NOMO-1 (cell line): ENCODE results near the gene USP47.

Experiments used
- DNase-seq, 2 experiments: peaks; one replicate each; lab custom pipeline; 2025; ENCODE audit not compliant: unreplicated experiment in 2 of 2; lab: John Stamatoyannopoulos, UW

The USP47 gene

DNA sequence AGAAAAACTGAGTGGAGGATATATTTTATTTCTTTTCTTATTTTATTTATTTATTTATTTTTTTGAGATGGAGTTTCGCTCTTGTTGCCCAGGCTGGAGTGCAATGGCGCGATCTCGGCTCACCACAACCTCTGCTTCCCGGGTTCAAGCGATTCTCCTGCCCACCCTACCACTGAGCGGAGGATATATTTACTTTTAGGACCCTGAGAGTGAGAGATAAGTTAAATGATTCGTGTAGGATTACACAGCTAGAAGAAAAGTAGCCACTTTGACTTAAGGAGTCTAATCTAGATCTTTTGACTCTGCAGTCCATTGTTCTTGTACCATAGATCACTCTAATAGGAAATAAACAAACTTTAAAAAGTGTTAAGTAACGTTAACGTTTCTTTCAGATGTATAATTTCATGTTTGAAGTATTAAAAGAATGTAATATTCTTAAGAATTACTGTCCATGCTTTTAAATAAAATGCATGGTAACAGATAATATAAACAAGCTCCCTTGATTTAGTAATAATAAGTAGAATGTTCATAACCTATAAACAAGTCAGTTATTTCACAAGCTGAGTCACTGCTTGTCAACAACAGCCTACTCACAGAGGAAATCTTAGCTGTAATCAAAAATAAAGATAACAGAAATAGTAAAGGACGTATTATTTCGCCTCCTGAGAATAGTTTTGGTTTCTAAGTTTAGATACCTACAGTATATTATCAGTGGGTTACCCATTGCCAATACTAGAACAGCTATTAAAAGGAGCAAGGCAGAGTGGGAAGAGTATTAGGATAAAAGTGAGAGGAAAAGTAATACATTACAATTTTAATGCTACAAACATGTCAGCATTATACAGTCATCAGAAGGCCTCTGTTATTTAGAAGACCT is 18.6 kb downstream of the USP47 start:
- DNase-seq = no peak

DNA sequence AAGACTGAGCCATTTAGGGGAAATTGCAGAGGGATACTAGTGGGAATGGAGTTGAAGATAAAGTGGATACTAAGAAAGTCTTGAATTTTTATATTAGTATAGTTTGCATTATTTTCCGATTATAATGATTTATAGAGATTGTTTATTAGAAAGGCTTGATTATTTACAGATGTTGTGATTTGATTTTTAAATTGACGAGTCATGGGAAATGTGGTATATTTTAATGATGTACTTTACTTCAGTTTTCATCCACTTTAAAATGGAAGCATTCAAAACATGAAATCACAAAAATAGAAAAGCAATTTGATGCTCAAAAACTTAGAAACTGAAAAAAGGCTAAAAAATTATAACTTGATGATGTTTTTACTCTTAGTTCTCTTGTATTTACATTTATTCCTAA is 21.2 kb downstream of the USP47 start:
- DNase-seq = no peak

DNA sequence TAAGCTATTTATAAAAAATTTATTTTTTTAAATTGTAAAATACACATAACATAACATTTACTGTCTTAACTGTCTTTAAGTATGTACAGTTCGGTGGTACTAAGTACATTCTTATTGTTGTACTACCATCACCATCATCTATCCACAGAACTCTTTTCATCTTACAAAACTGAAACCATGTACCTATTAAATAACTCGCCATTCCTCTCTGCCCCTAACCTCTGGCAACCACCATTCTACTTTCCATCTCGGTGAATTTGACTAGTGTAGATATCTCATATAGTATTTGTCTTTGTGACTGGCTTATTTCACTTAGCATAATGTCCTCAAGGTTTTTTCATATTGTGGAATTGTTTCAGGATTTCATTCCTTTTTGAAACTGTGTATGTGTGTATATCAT is 22.6 kb downstream of the USP47 start:
- no peak for DNase-seq

DNA sequence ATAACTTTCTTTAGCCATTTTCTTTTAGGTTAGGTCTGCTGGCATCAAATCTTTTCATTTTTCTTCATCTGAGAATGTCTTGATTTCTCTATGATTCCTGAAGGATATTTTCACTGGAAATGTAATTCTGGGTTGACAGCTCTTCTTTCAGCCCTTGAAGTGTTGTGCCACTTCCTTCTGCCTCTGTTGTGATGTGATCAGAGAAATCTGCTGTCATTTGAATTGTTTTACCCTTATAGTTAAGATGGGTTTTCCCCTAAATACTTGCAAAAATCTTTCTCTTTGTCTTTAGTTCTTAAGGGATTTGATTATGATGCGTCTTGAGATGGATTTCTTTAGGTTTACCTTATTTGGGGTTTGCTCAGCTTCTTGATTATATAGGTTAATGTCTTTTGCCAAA is 23.0 kb downstream of the USP47 start:
- DNase-seq = no peak

DNA sequence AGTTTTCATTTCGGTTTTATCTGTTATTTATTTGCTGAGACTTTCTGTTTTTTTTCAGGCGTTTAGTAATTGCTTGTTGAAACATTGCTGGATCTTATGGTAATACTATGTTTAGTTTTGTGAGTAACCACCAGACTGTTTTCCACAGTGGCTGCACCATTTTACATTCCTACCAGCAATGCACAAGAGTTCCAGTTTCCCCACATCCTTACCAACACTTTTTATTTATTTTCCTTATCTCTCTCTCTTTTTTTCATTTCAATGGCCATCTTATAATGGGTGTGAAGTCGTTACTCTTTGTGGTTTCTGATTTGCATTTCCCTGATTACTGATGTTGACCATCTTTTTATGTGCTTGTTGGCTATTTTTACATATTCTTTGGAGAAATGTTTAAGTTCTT is 23.7 kb downstream of the USP47 start:
- no peak for DNase-seq

DNA sequence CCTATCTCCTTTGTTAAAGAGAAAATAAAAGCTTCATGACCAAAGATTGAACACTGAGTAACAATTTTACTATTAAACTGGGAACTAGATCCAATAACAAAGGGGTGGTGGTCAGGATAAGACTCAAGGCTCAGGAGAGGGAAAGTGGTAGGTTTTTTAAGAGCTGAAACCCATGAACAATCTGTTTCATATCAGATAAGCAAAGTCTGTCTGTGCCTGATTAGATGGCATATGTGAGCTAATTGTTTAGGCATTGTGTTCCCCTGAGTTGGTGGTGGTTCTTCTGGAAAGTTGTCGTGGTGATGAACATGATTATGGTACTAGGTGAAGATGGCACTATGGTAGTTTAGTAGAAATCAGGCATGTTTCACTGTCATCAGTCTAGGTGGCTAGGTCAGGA is 24.4 kb downstream of the USP47 start:
- DNase-seq = no peak

DNA sequence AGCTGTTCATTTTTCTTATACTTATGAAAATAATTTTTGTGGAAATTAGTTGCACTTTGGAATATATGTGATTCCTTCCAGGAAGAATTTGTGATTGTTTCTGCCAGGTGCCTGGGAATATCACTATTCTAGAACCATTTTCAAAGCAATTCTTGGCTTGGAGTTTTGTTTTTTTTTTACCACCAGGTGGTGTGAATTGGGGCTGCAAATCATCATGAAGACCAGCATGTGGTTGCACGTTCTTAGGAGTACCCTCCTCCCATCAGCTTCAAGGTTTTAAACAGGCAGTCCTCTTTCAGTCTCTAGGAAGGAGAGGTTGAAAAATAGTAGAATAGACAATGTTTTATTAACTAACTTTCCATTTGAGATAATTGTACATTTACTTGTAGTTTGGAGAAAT is 25.9 kb downstream of the USP47 start:
- no peak for DNase-seq

DNA sequence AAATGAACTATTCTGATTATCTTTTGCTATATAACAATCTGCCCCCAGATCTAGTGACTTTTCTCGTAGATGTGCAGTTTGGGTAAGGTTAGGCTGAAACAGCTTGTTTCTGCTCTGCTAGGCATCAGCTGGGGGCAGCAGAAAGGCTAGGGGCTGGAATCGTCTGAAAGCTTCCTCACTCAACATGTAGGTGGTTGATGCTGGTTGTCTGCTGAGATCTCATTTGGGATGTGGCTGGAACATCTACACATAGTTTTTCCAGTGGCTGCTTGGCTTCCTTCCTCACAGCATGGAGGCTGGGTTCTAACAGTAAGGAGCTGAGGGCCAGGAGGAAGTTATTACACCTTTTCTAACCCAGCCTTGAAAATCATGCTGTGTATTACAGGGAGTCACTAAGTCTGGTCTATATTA is 30.2 kb downstream of the USP47 start:
- no peak for DNase-seq

DNA sequence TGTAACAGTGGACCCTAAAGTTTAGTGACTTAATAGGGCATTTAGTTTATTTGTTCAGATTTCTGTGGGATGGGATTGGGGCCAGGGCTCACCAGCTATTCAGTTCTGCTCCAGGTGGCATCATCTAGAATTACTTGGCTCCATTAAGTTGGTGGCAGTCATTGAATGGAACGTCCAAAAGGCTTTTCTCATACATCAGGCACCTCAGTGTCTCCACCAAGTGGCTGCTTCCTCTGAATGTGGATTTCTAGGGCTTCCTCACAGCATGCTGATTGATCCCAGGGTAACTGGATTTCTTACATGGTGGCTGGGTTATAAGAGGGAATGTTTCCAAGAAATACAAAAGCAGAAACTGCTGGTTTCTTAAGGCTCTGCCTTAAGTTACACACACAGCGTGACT is 34.7 kb downstream of the USP47 start:
- no peak for DNase-seq

DNA sequence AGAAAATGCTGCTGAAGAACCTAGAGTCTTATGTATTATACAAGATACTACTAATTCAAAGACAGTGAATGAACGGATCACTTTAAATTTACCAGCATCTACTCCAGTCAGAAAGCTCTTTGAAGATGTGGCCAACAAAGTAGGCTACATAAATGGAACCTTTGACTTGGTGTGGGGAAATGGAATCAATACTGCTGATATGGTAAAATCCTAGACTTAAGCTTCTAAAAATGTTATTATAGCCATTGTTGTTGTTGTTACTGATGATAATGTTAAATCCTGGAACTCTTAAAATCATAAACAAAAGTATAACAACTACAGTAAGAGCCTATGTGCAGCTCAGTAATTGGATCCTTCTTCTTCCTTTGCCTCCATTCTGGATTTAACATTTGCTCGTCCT is 38.4 kb downstream of the USP47 start:
- no peak for DNase-seq

DNA sequence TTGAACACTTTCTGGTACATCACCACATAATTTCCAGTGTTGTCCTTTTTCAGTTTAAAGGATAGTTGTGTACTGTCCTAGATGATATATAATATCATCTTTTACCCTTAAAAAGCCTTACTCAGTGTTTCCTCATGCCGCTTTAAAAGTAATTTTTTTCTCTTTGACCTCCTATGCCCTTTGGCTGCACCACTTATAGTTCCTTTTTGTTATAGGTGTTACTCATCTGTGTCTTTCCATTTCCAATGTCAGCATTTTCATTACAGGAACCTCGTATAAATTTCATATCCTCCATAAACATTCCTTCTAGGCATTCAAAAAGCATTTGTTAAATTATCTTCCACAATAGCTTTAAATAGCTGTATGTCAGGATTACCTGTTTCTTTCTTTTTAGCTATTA is 40.8 kb downstream of the USP47 start:
- no peak for DNase-seq

DNA sequence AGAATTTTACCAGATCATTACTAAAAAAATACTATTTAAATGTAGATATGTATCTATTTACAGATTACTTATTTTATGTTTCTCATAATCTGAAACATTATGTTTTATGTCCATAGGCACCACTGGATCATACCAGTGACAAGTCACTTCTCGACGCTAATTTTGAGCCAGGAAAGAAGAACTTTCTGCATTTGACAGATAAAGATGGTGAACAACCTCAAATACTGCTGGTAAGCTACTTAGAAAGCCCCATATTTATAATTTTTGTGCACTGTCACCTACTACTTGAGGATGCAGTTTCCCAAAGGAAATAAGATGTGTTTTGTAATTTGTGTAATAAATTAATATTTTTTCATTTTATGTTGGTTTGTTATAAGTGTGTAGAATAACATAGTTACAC is 42.6 kb downstream of the USP47 start:
- DNase-seq = no peak

DNA sequence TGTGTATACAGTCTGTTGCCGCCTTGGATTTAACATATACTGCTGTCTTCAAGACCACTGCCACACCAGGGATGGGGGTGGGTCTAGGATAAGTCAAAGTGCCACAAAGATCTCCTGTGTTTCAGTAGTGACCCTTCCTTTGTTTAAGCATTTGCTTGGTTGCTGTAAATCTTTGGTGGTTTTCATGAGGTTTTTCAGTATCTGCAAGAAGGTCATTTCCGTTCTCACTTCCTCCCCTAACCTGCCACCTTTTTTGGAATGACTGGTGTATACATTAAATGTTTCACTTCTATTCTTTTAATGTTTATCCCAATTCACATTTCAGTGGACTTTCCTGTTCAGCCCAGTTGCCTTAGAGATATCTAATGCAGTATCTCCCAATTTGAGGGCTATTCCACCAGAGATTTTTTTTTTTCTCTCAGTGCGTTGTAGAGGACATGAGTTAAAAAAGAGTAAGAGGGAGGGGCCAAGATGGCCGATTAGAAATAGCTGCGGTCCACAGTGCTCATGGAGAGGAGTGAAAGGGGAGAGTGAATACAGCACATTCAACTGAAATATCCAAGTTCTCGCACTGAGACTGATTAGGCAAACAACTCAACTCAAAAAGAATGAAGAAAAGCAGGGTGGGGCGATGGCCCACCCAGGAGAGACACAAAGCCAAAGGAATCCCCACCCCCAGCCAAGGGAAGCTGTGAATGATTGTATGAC is 43.2 kb downstream of the USP47 start:
- no peak for DNase-seq

DNA sequence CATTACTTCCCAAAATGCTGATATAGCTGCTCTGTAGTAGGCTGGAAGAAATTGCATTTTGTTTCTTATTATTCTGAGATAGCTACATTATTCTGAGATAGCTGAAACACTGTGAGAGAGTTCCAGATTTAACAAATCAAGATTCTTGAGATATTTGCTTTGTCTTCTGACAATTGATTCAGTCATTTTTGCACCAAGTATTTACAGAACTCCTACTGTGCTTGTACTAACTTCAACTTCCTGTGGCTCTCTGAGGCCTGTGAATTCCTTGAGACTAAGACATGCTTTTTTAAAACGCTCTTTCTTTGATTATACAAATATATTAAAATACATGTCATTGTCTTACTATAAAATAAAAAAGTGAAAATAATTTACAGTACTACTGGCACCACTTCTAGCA is 52.7 kb downstream of the USP47 start:
- no peak for DNase-seq

DNA sequence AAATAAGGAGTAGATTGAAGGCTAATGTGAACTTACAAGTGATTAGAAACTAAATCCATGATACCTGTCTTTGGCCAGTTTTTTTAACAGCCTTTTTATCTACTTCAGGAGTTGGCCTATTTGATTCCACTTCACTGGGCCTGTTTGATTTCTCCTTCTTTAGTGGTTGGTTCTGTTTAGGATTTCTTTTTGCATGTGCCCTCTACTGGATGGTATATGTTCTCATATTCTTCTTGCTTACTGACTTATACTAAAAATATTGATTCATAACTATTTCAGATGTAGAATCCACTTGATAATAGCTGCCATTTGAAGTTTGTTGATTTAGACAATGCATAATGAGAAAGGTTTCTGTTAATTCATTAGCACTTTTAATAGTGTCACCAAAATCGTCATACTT is 53.9 kb downstream of the USP47 start:
- DNase-seq = no peak

DNA sequence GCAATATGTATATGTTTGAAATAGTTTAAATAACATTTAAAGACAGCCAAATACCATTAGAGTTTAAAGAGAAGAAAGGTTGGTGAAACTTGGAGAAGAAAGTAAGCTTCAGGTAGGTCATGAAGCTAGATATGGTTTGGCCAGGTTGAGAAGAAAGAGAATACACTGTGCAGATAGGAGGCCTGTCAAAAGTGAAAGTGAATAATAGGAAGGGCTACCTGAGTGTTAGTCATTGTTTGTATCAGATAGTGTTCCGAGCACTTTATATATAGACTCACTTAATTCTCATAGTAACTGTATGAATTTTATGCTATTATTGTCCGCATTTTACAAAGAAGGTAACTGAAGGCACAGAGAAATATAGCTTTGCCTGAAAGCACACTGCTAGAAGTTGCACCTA is 56.9 kb downstream of the USP47 start:
- DNase-seq = no peak

DNA sequence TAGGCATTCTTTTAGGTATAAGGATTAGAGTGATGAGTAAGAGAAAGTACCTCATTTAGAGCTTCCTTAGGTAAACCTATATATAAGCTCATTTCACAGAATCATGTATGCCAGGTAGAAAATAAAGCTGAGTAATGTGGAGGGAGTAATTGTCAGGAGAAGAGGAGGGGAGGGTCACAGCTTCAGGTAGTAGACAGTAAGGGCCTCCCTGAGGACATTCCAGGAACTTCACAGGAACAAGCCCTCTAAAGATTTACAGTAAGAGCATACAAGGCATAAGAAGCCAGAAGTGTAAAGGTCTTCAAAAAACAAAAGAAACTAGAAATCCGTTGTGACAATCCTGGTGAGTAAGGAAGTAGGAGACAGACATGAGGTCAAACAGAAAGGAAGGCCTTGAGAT is 57.6 kb downstream of the USP47 start:
- no peak for DNase-seq

DNA sequence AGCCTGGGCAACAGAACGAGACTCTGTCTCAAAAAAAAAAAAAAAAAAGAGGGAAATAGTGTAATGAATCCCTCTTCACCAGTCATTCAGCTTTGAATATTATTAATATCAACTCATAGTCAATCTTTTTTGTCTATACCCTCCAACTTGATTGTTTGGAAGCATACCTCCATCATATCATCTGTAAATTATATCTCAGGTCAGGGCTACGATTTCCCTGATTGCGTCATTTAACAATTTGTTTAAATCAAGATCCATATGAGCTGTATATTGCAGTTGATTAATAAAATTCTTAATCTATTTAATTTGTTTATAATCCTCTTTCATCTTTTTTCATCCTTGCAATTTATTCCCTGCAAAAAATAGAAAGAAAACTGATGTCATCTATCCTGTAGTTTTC is 60.2 kb downstream of the USP47 start:
- DNase-seq = no peak

DNA sequence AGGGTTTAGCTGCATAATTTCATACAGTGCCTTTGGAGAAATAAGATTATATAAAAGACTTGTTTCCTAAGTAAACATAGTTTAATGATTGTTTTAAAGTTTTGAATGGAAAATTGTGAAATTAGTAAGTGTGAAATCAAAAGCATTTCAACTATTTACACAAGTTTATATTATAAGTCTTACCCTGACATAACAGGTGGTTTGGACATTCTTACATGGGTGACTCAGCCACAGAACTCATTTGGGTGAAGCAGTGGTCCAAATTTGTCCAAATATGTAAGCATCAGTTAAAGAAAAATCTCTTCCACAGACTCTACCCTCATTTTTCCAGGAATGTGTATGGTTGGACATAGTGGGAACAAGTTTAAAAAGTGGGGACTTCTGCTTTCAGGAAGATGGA is 68.0 kb downstream of the USP47 start:
- DNase-seq = no peak

DNA sequence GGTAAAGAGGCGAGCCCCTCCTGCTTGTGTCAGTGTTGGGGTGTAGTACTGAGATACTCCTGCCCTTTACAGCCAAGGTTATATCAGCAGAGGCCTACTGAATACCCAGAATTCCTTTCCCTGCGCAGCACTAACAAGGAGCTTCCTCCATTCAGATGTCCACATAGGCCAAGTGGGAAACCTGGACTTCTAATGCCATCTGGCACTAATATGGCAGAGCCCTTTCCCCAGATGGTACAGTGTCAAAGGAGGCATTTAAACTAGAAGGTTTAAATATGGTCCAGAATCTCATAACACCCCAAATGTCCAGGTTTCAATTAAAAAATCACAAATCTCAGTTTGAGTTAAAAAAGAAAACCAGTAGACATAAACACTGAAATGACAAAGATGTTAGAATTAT is 68.8 kb downstream of the USP47 start:
- no peak for DNase-seq

DNA sequence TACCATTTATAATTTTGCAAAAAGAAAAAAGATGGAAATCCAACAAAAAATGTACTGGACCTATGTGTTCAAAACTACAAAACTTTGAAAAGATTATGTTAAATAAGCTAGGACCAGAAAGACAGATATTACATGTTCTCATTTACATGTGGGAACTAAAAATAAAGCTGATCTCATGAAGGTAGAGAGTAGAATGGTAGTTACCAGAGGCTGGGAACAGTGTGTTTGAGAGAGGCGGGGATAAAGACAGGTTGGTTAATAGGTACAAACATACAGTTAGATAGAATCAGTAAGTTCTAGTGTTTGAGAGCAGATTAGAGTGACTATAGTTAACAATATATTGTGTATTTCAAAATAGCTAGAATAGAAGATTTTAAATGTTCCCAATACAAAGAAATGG is 71.6 kb downstream of the USP47 start:
- no peak for DNase-seq

DNA sequence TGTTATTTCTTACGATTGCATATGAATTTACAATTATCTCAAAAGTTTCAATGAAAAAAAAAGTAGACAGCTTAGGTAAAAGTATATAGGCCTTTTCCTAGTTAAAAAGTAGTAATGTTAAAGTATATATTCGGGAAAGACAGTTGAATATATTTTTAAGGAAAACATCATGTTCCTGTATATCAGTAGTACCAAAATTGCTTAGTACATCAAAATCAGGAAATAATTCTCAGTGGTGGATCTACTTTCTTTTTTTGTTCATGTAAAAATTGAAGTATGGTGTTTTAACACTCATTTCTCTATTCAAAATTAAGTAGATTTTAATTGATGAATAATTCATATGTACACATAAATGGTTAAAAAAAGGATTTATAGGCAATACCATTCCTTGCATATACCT is 73.9 kb downstream of the USP47 start:
- DNase-seq = no peak
